ENCODE data around the gene SMC6.

SMC6 gene

GRCh38 chr2:17621781-17622180 lies 131.8 kb downstream of the SMC6 start:
- TF ChIP-seq TAF1 (IDR thresholded peaks at IDR 0.05; ENCODE audit: borderline replicate concordance, insufficient read depth, low read length) (no peak), SIN3A (IDR thresholded peaks at IDR 0.05; ENCODE audit: borderline replicate concordance, insufficient read depth, low read length) (no peak), REST (IDR thresholded peaks at IDR 0.05; ENCODE audit: insufficient read depth in 1 of 2, low read depth in 2 of 2, low read length in 2 of 2) (no peak), POLR2AphosphoS5 (IDR thresholded peaks at IDR 0.05; ENCODE audit: low read depth, low read length) (no peak), FOXP2 (optimal IDR thresholded peaks at IDR 0.05; ENCODE audit: borderline replicate concordance, extremely low read depth, extremely low read length, insufficient read depth) (no peak)

- TF ChIP-seq SIN3A (IDR thresholded peaks at IDR 0.05; ENCODE audit: borderline replicate concordance, insufficient read depth, low read length) (no peak), FOXP2 (optimal IDR thresholded peaks at IDR 0.05; ENCODE audit: borderline replicate concordance, extremely low read depth, extremely low read length, insufficient read depth) (no peak), TAF1 (IDR thresholded peaks at IDR 0.05; ENCODE audit: borderline replicate concordance, insufficient read depth, low read length) (no peak), POLR2AphosphoS5 (IDR thresholded peaks at IDR 0.05; ENCODE audit: low read depth, low read length) (no peak), REST (IDR thresholded peaks at IDR 0.05; ENCODE audit: insufficient read depth in 1 of 2, low read depth in 2 of 2, low read length in 2 of 2) (no peak)
These were observed 132.8 kb downstream of the SMC6 start for GRCh38 chr2:17620841-17621240.

- TF ChIP-seq POLR2AphosphoS5 (IDR thresholded peaks at IDR 0.05; ENCODE audit: low read depth, low read length) = no peak
- no peak for TF ChIP-seq REST (IDR thresholded peaks at IDR 0.05; ENCODE audit: insufficient read depth in 1 of 2, low read depth in 2 of 2, low read length in 2 of 2)
- no peak for TF ChIP-seq FOXP2 (optimal IDR thresholded peaks at IDR 0.05; ENCODE audit: borderline replicate concordance, extremely low read depth, extremely low read length, insufficient read depth)
- no peak for TF ChIP-seq TAF1 (IDR thresholded peaks at IDR 0.05; ENCODE audit: borderline replicate concordance, insufficient read depth, low read length)
- TF ChIP-seq SIN3A (IDR thresholded peaks at IDR 0.05; ENCODE audit: borderline replicate concordance, insufficient read depth, low read length) = no peak
These were observed 133.3 kb downstream of the SMC6 start for GRCh38 chr2:17620280-17620679.

DNA sequence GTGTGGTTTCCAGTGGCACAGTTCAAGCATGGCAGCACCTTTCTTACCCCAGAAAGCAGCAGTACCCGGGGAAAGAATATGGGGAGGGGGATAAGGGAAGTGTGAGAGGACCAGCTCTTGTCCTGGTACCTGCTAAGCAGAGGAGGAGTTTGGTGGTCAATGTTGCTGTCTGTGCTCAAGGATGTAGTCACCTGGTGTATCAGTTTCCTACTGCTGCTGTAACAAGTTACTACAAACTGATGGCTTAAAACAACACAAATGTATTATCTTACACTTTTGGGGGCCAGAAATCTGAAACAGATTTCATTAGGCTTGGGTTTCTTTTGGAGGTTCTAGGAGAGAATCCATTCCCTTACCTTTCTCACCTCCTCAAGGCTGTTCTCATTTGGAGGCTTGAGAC lies 135.7 kb downstream of the SMC6 start:
- TF ChIP-seq TAF1 (IDR thresholded peaks at IDR 0.05; ENCODE audit: borderline replicate concordance, insufficient read depth, low read length) (no peak), POLR2AphosphoS5 (IDR thresholded peaks at IDR 0.05; ENCODE audit: low read depth, low read length) (no peak), FOXP2 (optimal IDR thresholded peaks at IDR 0.05; ENCODE audit: borderline replicate concordance, extremely low read depth, extremely low read length, insufficient read depth) (no peak), SIN3A (IDR thresholded peaks at IDR 0.05; ENCODE audit: borderline replicate concordance, insufficient read depth, low read length) (no peak), REST (IDR thresholded peaks at IDR 0.05; ENCODE audit: insufficient read depth in 1 of 2, low read depth in 2 of 2, low read length in 2 of 2) (no peak)

- TF ChIP-seq FOXP2 (optimal IDR thresholded peaks at IDR 0.05; ENCODE audit: borderline replicate concordance, extremely low read depth, extremely low read length, insufficient read depth) (no peak), SIN3A (IDR thresholded peaks at IDR 0.05; ENCODE audit: borderline replicate concordance, insufficient read depth, low read length) (no peak)
These were observed 136.1 kb downstream of the SMC6 start for GRCh38 chr2:17617516-17617915.
